Esophagus muscularis mucosa (tissue), 4 donors: ENCODE measurements around the gene TRAF3. TPM values are rescaled to one million over a fixed set of nuclear protein-coding genes. Genes with fewer than 3 reads are reported as not detected.

ENCODE experiments used
- DNase-seq: peaks from one replicate; pipeline ENCODE4 v3.0.0-alpha.2; 2017; ENCODE audit errors: extremely low spot score
- H3K27ac ChIP-seq, 4 donors: fragments of 200-600 bp; sonication (generic); replicated peaks in 1 of 4; 1 replicate in 3 of 4; 2 replicates in 1 of 4; pipeline ENCODE4 v1.5.1; 2016 to 2019; ENCODE audit warnings: mild to moderate bottlenecking in 1 of 4
- H3K27me3 ChIP-seq, 4 donors: fragments of 200-600 bp; sonication (generic); one replicate each; pipeline versions ENCODE4 v1.5.1 to v1.6.0; 2016 to 2019
- H3K36me3 ChIP-seq, 4 donors: fragments of 200-600 bp; sonication (generic); one replicate each; pipeline ENCODE4 v1.5.1; 2016 to 2019
- H3K4me1 ChIP-seq, 4 donors: fragments of 200-600 bp; sonication (generic); one replicate each; pipeline ENCODE4 v1.5.1; 2016 to 2019
- H3K4me3 ChIP-seq, 4 donors: fragments of 200-600 bp; sonication (generic); 1 replicate in 2 of 4; 2 replicates in 2 of 4; pipeline ENCODE4 v1.5.1; 2016 to 2019; ENCODE audit warnings: mild to moderate bottlenecking in 4 of 4, moderate library complexity in 1 of 4
- H3K9me3 ChIP-seq, 4 donors: fragments of 200-600 bp; sonication (generic); 1 replicate in 3 of 4; 2 replicates in 1 of 4; pipeline ENCODE4 v1.5.1; 2016 to 2019
- EP300 ChIP-seq: sonication (generic); formaldehyde crosslinking; IDR thresholded peaks from one replicate; pipeline ENCODE4 v1.6.1; 2017; ENCODE audit warnings: antibody characterized with exemption
- POLR2A ChIP-seq: fragments of 450-650 bp; IDR thresholded peaks from one replicate; pipeline ENCODE4 v1.6.1; 2017; ENCODE audit warnings: antibody characterized with exemption, moderate library complexity, mild to moderate bottlenecking, low read depth
- POLR2AphosphoS5 ChIP-seq, 2 donors: sonication (generic); formaldehyde crosslinking; IDR thresholded peaks; one replicate each; pipeline ENCODE4 v1.6.1; 2017; ENCODE audit warnings: antibody characterized with exemption in 2 of 2
- WGBS: methylation state at CpG from one replicate; pipeline ENCODE4 v1.1.5; 2018; 5-methylcytosine and 5-hydroxymethylcytosine counted together
- intact Hi-C: fragments of 100-400 bp; cut with DNase I; formaldehyde crosslinking; loops from one replicate; pipeline ENCODE4 v1.15.1; 2023
- total RNA-seq, 4 donors: library from RNA; depleted of rRNA; stranded (reverse); fragments of >200 nt; gene quantifications; one replicate each; pipeline versions ENCODE4 v1.1.0 to v1.2.1, GENCODE V29; 2016
- TF ChIP-seq, protein P1 (sequence below), 3 experiments: fragments of 200-600 bp in 2 of 3; fragments of 450-650 bp in 1 of 3; sonication (generic) in 2 of 3; IDR thresholded peaks; one replicate each; pipeline ENCODE4 v1.5.1; 2017 to 2019; ENCODE audit warnings: antibody characterized with exemption in 3 of 3, mild to moderate bottlenecking in 2 of 3, moderate library complexity in 1 of 3

The TRAF3 gene
- total RNA-seq, 4 donors from 2014 or later = 9.6 to 19.1 (median 17.5) TPM

DNA sequence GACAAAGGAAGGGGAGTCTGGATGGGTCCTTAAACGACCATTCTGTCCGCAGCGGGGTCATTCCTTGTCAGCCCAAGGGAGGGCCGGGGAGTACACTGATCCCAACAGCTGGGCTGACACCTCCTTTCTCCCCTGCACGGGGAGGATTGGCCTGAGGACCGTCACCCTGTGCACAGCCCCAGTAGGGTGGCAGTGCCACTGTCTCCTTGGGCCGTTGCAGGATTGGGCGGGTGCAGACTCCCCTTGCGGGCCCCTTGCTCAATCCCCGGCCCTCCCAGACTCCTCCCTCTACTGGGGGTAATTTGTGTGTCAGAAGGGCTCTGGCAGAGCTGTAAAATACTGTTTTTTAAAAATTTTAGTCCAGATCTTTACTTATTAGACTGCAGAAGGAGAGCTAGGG is 132.7 kb downstream of the TRAF3 start:
- intact Hi-C loops = loop anchor here (10.0 kb wide), 1 partner anchor 135 kb away; the partner anchor contains the start of gene TRAF3
- no peaks in the 10 kb centered on the region for H3K4me1 ChIP-seq
- 88% methylated on average over 10 of the region's 10 CpGs for WGBS
- peaks cover 12 to 24% (median 15%) of the 10 kb centered on the region in 4 donors for H3K36me3 ChIP-seq
- TF ChIP-seq POLR2A (no peak), POLR2AphosphoS5 (IDR thresholded peaks at IDR 0.05) (no peak), EP300 (no peak)
- TF ChIP-seq, protein P1, sequence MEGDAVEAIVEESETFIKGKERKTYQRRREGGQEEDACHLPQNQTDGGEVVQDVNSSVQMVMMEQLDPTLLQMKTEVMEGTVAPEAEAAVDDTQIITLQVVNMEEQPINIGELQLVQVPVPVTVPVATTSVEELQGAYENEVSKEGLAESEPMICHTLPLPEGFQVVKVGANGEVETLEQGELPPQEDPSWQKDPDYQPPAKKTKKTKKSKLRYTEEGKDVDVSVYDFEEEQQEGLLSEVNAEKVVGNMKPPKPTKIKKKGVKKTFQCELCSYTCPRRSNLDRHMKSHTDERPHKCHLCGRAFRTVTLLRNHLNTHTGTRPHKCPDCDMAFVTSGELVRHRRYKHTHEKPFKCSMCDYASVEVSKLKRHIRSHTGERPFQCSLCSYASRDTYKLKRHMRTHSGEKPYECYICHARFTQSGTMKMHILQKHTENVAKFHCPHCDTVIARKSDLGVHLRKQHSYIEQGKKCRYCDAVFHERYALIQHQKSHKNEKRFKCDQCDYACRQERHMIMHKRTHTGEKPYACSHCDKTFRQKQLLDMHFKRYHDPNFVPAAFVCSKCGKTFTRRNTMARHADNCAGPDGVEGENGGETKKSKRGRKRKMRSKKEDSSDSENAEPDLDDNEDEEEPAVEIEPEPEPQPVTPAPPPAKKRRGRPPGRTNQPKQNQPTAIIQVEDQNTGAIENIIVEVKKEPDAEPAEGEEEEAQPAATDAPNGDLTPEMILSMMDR (IDR thresholded peaks at IDR 0.05) = no peak
- H3K4me3 ChIP-seq = no peak overlapping the region
- no peak for DNase-seq
- no peaks in the 10 kb centered on the region for H3K9me3 ChIP-seq
- no peaks in the 10 kb centered on the region for H3K27me3 ChIP-seq
- H3K27ac ChIP-seq = no peak overlapping the region

DNA sequence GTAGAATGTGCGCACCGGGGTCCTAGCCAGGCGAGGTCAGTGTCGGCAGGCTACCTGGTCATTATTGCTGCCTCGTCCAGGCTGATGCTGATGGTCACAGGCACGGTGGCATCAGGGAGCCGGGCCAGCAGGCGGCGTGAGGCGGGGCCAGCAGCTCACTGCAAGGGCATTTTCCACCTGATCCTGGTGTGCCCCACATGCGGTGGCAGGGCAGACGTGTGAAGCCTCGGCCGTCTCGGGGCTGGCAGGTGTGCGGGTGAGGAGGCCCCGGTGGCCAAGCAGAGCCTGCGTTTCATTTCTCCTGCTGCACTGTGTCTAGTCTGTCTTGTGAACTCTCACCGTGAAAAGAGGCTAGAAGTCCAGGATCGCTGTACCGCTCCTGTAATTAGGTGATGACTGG is 133.2 kb downstream of the TRAF3 start:
- Histone ChIP-seq H3K9me3 (no peaks in the 10 kb centered on the region), H3K4me1 (no peaks in the 10 kb centered on the region)

DNA sequence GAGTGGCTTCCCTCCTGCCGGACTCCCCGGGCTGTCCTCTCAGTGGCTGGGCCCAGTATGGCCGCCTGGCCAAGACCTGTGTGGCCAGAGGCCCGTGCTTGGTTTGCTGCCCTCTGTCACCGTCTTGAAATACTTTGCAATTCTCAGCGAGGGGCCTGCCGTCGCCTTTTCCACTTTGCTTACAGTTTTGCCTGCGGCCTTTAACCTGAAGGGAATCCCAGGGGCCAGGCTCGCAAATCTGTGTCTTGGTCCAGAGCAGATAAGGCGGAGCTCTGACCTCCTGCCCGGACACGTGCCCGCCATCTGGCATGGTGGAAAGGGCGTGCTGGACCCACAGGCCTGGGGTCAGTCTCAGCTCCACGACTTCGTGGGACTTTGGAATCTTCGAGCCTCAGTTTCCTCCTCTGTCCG is 134.3 kb downstream of the TRAF3 start:
- Histone ChIP-seq H3K4me3 (no peak overlapping the region), H3K9me3 (no peaks in the 10 kb centered on the region), H3K27ac (no peak overlapping the region), H3K4me1 (no peaks in the 10 kb centered on the region), H3K36me3 (peaks cover 4 to 15% (median 7%) of the 10 kb centered on the region in 4 donors), H3K27me3 (no peaks in the 10 kb centered on the region)
- TF ChIP-seq EP300 (no peak), POLR2A (no peak), POLR2AphosphoS5 (IDR thresholded peaks at IDR 0.05) (no peak)
- TF ChIP-seq, protein P1 (IDR thresholded peaks at IDR 0.05) = no peak
- no peak for DNase-seq
- WGBS = 82% methylated on average over 19 of the region's 19 CpGs
- intact Hi-C loops = loop anchor here (10.0 kb wide), 1 partner anchor 137 kb away; the partner anchor contains the start of gene TRAF3

More for the DNA sequence above, 133.2 kb downstream of the TRAF3 start:
- no peak overlapping the region for H3K4me3 ChIP-seq
- 90% methylated on average over 21 of the region's 21 CpGs for WGBS
- TF ChIP-seq EP300 (no peak), POLR2AphosphoS5 (IDR thresholded peaks at IDR 0.05) (no peak), POLR2A (no peak)
- TF ChIP-seq, protein P1 (IDR thresholded peaks at IDR 0.05) = no peak
- H3K36me3 ChIP-seq = peaks cover 6 to 19% (median 10%) of the 10 kb centered on the region in 4 donors
- intact Hi-C loops = loop anchor here (10.0 kb wide), 1 partner anchor 136 kb away; the partner anchor contains the start of gene TRAF3
- DNase-seq = no peak
- no peak overlapping the region for H3K27ac ChIP-seq
- no peaks in the 10 kb centered on the region for H3K27me3 ChIP-seq

DNA sequence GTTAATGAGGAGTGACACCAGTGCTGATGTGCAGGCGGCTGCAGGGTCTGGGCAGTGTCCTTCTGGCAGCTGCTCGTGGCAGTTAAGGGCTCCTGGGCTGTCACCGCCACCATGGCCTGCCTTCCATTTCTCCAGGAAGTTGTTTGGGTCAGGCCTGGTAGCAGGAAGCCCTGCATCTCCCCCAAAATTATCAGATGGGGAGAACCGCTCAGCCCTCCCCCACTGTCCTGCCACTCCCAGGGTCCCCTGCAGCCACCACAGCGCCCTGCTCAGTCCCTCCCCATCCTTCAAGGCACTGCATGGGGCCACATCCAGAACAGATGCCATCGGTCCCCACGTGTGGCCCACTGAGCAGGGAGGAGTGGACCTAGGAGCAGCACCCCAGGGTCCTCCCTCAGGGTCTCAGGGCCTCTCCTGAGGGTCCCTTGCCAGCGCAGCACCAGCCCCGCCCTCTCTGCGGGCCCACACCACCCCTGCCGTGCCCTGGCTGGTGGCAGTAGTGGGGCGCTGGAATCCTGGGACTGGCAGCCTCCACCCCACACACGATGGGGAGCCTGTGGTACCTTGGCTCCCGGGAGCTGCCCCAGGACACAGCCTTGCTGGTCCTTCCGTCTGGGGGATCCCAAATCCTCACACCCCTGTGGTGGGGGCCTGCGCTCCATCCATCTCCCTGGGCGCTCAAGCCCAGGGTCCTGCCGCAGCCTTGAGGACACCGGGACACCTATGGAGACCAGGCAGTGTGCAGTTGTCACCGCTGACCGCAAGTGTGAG is 134.9 kb downstream of the TRAF3 start:
- Histone ChIP-seq H3K36me3 (peaks cover 1 to 8% (median 3%) of the 10 kb centered on the region in 4 donors), H3K4me3 (no peak overlapping the region), H3K27ac (no peak overlapping the region), H3K4me1 (no peaks in the 10 kb centered on the region), H3K9me3 (no peaks in the 10 kb centered on the region), H3K27me3 (no peaks in the 10 kb centered on the region)
- intact Hi-C loops = loop anchor here (10.0 kb wide), 1 partner anchor 137 kb away; the partner anchor contains the start of gene TRAF3
- no peak for DNase-seq
- WGBS = 96% methylated on average over 12 of the region's 21 CpGs
- TF ChIP-seq EP300 (no peak), POLR2AphosphoS5 (IDR thresholded peaks at IDR 0.05) (no peak), POLR2A (no peak)
- TF ChIP-seq, protein P1 (IDR thresholded peaks at IDR 0.05) = no peak
